ENCODE results near the gene FRMD4A.

GRCh38 chr10:13690281-13690825 is 640.4 kb downstream of the FRMD4A start:
- TF ChIP-seq CTCF (IDR thresholded peaks at IDR 0.05) (no peak), EZH2 (IDR thresholded peaks at IDR 0.05) (no peak)

All from neural progenitor cell (in vitro differentiated cells).